ENCODE measurements around the gene PACRG.

- TF ChIP-seq POLR2AphosphoS5 (IDR thresholded peaks at IDR 0.05; ENCODE audit: low read depth, low read length) (no peak), CTCF (IDR thresholded peaks at IDR 0.05) (no peak), TCF7L2 (IDR thresholded peaks at IDR 0.05; ENCODE audit: low read depth, low read length) (no peak), SIN3A (IDR thresholded peaks at IDR 0.05; ENCODE audit: borderline replicate concordance, insufficient read depth, low read depth, low read length) (no peak), REST (IDR thresholded peaks at IDR 0.05; ENCODE audit: insufficient read depth in 1 of 2, low read depth in 2 of 2, low read length in 1 of 2) (no peak)
Measured at GRCh38 chr6:162710936-162711335, 16.8 kb upstream of the PACRG start.
